Measurements from ENCODE around the gene SMAD4.
"Not testable (repeated sequence)": the region's sequence is repeated elsewhere in the genome, so short reads cannot be mapped to it uniquely, and the experiment has no call there.

Gene SMAD4

GRCh38 chr18:51111633-51112355 is 81.8 kb downstream of the SMAD4 start:
- DNase-seq (ENCODE audit: low spot score), result not testable (repeated sequence)

GRCh38 chr18:51116996-51117395 is 87.0 kb downstream of the SMAD4 start:
- DNase-seq (ENCODE audit: low spot score), result not testable (repeated sequence)

GRCh38 chr18:51119561-51119960 is 89.5 kb downstream of the SMAD4 start:
- not testable (repeated sequence) for DNase-seq (ENCODE audit: low spot score)

- not testable (repeated sequence) for DNase-seq (ENCODE audit: low spot score)
Measured at GRCh38 chr18:51119976-51120375, 90.0 kb downstream of the SMAD4 start.

- DNase-seq (ENCODE audit: low spot score), result no peak
Measured at GRCh38 chr18:51120809-51121596, 91.0 kb downstream of the SMAD4 start.

GRCh38 chr18:51121597-51121857 is 91.5 kb downstream of the SMAD4 start:
- no peak for DNase-seq (ENCODE audit: low spot score)

GRCh38 chr18:51122266-51123045 is 92.4 kb downstream of the SMAD4 start:
- DNase-seq (ENCODE audit: low spot score), result no peak

- no peak for DNase-seq (ENCODE audit: low spot score)
Measured at GRCh38 chr18:51123046-51123395, 93.0 kb downstream of the SMAD4 start.

- no peak for DNase-seq (ENCODE audit: low spot score)
Measured at GRCh38 chr18:51123481-51123880, 93.5 kb downstream of the SMAD4 start.

- DNase-seq (ENCODE audit: low spot score), result no peak
Measured at GRCh38 chr18:51123936-51124486, 94.0 kb downstream of the SMAD4 start.

GRCh38 chr18:51125976-51126375 is 96.0 kb downstream of the SMAD4 start:
- DNase-seq (ENCODE audit: low spot score), result no peak

GRCh38 chr18:51127664-51128063 is 97.7 kb downstream of the SMAD4 start:
- no peak for DNase-seq (ENCODE audit: low spot score)

GRCh38 chr18:51128533-51128932 is 98.5 kb downstream of the SMAD4 start:
- DNase-seq (ENCODE audit: low spot score), result peak; percentile 30

GRCh38 chr18:51132256-51132935 is 102.4 kb downstream of the SMAD4 start:
- DNase-seq (ENCODE audit: low spot score), result no peak

GRCh38 chr18:51133580-51134160 is 103.7 kb downstream of the SMAD4 start:
- DNase-seq (ENCODE audit: low spot score), result no peak

Data from RKO (cell line).